OCI-LY1 (cell line): ENCODE measurements around the gene OXCT1.
A peak's percentile ranks its signal among the peaks of the same experiment; 100 is the strongest.

Experiments used
- H2AFZ ChIP-seq: fragments of 200-600 bp; sonication (generic), shearing (Covaris generic); 2 replicates; pipeline ENCODE4 v1.6.0; 2014; ENCODE audit warnings: antibody characterized with exemption, mild to moderate bottlenecking, low read length
- H3F3A ChIP-seq: fragments of 200-600 bp; sonication (generic), shearing (Covaris generic); 2 replicates; pipeline ENCODE4 v1.6.0; 2014; ENCODE audit warnings: mild to moderate bottlenecking, antibody characterized with exemption, low read length, moderate library complexity; ENCODE audit not compliant: insufficient read depth
- H3K27ac ChIP-seq: fragments of 200-600 bp; sonication (generic); 2 replicates; pipeline ENCODE4 v1.5.1; 2014; ENCODE audit warnings: low read length, mixed run types, mild to moderate bottlenecking, low read depth; ENCODE audit not compliant: poor library complexity, severe bottlenecking
- H3K27me3 ChIP-seq: fragments of 200-600 bp; sonication (generic); 2 replicates; pipeline ENCODE4 v1.6.0; 2014; ENCODE audit warnings: antibody characterized with exemption, mild to moderate bottlenecking, low read length, moderate library complexity; ENCODE audit not compliant: insufficient read depth
- H3K36me3 ChIP-seq: fragments of 200-600 bp; sonication (generic); 2 replicates; pipeline ENCODE4 v1.6.1; 2014; ENCODE audit warnings: mild to moderate bottlenecking, antibody characterized with exemption, low read length, moderate library complexity, mixed read lengths; ENCODE audit not compliant: insufficient read depth
- H3K4me1 ChIP-seq: fragments of 200-600 bp; sonication (generic); 2 replicates; pipeline ENCODE4 v1.5.1; 2014; ENCODE audit warnings: mild to moderate bottlenecking, low read length, moderate library complexity; ENCODE audit not compliant: insufficient read depth, severe bottlenecking
- H3K4me2 ChIP-seq: fragments of 200-600 bp; sonication (generic), shearing (Covaris generic); 2 replicates; pipeline ENCODE4 v1.6.1; 2014; ENCODE audit warnings: low read length
- H3K4me3 ChIP-seq: fragments of 200-600 bp; sonication (generic); 2 replicates; pipeline ENCODE4 v1.5.1; 2014; ENCODE audit warnings: low read length, low read depth, mild to moderate bottlenecking, mixed read lengths; ENCODE audit not compliant: poor library complexity, severe bottlenecking
- H3K79me2 ChIP-seq: fragments of 200-600 bp; shearing (Covaris generic); 2 replicates; pipeline ENCODE4 v1.6.1; 2016; ENCODE audit warnings: mixed run types, low read length, mixed read lengths; ENCODE audit not compliant: insufficient read depth
- H3K9ac ChIP-seq: fragments of 200-600 bp; sonication (generic), shearing (Covaris generic); 2 replicates; pipeline ENCODE4 v1.6.1; 2014; ENCODE audit warnings: mild to moderate bottlenecking, low read length, mixed read lengths
- H3K9me2 ChIP-seq: fragments of 200-600 bp; sonication (generic), shearing (Covaris generic); 2 replicates; pipeline ENCODE4 v1.6.1; 2014; ENCODE audit warnings: low read depth, mild to moderate bottlenecking, low read length, mixed read lengths
- H3K9me3 ChIP-seq: fragments of 200-600 bp; shearing (Covaris generic); 2 replicates; pipeline ENCODE4 v1.6.1; 2014; ENCODE audit warnings: low read length, mixed read lengths
- H4K20me1 ChIP-seq: fragments of 200-600 bp; sonication (generic), shearing (Covaris generic); 2 replicates; pipeline ENCODE4 v1.6.0; 2016; ENCODE audit warnings: mild to moderate bottlenecking, low read length; ENCODE audit not compliant: insufficient read depth
- EZH2 ChIP-seq: fragments of 200-600 bp; sonication (generic), shearing (Covaris generic); IDR thresholded peaks from 2 replicates; pipeline ENCODE4 v1.8.0; 2017; ENCODE audit warnings: borderline replicate concordance, mixed run types, mild to moderate bottlenecking, antibody characterized with exemption, low read length, moderate library complexity, mixed read lengths
- TF ChIP-seq, protein P1 (sequence below): fragments of 200-600 bp; sonication (generic), shearing (Covaris generic); IDR thresholded peaks from 2 replicates; pipeline ENCODE4 v1.5.1; 2017; ENCODE audit warnings: mild to moderate bottlenecking, antibody characterized with exemption, low read length, moderate library complexity, mixed read lengths

Gene OXCT1

DNA sequence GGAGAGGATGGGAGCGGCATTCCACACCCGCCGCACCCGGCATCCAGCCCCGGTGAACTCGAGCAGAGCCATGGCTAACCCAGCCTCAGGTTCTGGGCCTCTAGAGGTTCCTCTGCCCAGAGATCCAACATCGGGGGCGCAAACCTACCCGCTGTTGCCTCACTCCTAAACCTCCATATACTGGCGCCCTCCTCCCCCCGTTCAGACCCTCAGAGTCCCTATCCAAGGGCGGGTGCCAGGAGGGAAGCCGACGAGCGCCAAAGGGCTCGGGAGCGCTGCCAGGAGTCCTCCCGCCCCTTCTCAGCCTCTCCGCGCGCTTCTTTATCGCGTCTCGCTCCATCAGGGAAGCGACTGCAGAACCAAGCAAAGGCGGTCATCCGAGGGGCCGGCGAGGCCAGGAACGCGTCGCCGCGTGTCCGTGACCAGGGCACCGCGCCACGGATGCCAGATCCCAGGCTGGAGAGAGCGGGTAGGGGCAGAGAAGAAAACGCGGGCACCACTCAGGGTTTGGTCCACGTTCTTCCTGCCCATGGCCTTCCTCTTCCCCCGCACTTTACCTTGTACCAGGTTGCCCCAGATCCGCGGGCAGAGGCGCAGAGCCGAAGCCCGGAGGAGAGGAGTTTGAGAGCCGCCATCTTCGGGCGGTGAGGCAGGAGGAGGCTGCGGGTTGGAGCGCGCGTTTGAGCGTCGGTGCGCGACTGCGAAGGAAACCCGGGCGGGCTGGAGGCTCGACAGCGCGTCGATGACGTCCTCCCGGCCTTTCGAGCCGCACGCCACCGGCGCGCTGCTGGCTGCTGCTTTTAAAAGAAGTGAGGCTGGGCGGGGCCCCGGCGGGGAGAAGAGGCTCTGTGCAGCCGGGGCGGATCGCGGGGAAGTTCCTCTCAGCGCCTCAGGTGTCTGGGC lies at the start of gene OXCT1:
Gene OXCT1, minus strand, starts transcription at position 702 of the 903 bp plus-strand sequence. Its CDS starts 67 bp downstream, at position 635.
- Histone ChIP-seq H3K4me3 (peak within 1 kb of the TSS; percentile 89), H3K36me3 (no peaks in the 10 kb centered on the region), H3K9ac (peak within 1 kb of the TSS; percentile 94), H3K9me2 (no peaks in the 10 kb centered on the region), H3K4me2 (peak within 1 kb of the TSS; percentile 80), H3K4me1 (peaks cover 37% of the 10 kb centered on the region), H4K20me1 (no peaks in the 10 kb centered on the region), H3F3A (no peaks in the 10 kb centered on the region), H3K27me3 (no peaks in the 10 kb centered on the region), H3K79me2 (peaks cover 47% of the 10 kb centered on the region), H3K27ac (peak within 1 kb of the TSS; percentile 59), H3K9me3 (no peaks in the 10 kb centered on the region), H2AFZ (peak within 1 kb of the TSS; percentile 32)
- TF ChIP-seq, protein P1, sequence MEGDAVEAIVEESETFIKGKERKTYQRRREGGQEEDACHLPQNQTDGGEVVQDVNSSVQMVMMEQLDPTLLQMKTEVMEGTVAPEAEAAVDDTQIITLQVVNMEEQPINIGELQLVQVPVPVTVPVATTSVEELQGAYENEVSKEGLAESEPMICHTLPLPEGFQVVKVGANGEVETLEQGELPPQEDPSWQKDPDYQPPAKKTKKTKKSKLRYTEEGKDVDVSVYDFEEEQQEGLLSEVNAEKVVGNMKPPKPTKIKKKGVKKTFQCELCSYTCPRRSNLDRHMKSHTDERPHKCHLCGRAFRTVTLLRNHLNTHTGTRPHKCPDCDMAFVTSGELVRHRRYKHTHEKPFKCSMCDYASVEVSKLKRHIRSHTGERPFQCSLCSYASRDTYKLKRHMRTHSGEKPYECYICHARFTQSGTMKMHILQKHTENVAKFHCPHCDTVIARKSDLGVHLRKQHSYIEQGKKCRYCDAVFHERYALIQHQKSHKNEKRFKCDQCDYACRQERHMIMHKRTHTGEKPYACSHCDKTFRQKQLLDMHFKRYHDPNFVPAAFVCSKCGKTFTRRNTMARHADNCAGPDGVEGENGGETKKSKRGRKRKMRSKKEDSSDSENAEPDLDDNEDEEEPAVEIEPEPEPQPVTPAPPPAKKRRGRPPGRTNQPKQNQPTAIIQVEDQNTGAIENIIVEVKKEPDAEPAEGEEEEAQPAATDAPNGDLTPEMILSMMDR: no peak
- no peak for TF ChIP-seq EZH2

DNA sequence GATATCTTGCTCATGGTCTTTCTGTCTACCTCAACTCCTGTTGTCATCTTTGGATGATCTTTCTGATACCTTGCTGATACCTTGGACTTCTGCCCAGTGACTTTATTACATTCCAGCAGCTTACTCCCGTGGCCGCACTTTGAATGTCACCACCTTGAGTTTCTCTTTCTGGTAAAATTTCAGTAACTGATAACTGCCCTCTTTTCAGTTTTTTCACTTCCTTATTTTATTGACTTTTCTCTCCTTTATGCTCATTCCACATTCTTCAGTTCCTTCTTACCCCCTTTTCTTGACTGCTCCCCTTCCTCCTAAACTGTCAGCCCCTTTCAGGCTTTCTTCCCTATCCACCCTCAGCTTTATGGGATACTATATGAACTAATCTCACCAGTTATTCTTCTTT lies 47.9 kb upstream of the OXCT1 start:
- Histone ChIP-seq H3K9me3 (no peaks in the 10 kb centered on the region; the same call in 1 of the 2 replicates), H3K36me3 (peaks cover 83% of the 10 kb centered on the region), H3K4me1 (no peaks in the 10 kb centered on the region), H3K27ac (no peak overlapping the region), H3K4me2 (no peak overlapping the region), H4K20me1 (no peaks in the 10 kb centered on the region), H3K9me2 (no peaks in the 10 kb centered on the region), H3K27me3 (no peaks in the 10 kb centered on the region), H2AFZ (no peak overlapping the region), H3K9ac (no peak overlapping the region), H3K4me3 (no peak overlapping the region), H3K79me2 (no peaks in the 10 kb centered on the region), H3F3A (no peaks in the 10 kb centered on the region; the same call in 1 of the 2 replicates)
- TF ChIP-seq, protein P1: no peak
- no peak for TF ChIP-seq EZH2

DNA sequence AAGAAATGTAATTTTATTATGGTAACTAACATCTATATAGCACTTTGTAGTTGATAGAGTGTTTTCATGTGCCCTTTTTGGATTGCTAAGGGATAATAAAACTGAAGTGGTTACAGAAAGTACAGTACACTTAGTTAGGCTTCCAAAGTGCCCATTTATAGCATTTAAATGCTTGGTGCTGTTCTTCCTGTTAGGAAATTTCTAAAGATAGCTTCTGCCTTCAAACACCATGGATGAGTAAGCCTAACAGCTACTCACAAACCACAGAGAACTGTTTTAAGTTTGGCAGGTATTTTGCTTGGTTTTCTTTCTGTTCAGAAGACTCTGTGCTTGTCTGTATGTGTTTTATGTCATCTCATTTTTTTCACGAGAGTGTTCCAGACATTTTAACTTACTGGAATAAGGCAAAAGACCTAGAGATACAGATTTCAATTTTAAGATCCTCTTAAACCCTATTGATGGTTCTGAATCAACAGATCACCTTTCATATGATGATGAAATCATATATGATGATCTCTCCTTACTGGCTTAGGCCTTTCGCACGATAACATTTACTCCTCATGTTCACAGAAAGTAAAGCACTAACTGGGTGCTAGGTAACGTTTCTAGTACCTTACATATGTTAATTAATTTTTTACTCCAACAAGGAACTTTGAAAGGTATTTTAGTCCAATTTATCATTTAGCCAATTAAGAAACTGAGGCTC lies 38.3 kb upstream of the OXCT1 start:
- Histone ChIP-seq H3K9me3 (no peaks in the 10 kb centered on the region), H3K9ac (no peak overlapping the region), H3K27ac (no peak overlapping the region), H3K4me3 (no peak overlapping the region), H3K36me3 (peaks cover 59% of the 10 kb centered on the region), H4K20me1 (no peaks in the 10 kb centered on the region), H3K4me2 (no peak overlapping the region), H3K9me2 (no peaks in the 10 kb centered on the region), H3K4me1 (peaks cover 14% of the 10 kb centered on the region), H3K27me3 (no peaks in the 10 kb centered on the region), H3F3A (no peaks in the 10 kb centered on the region), H2AFZ (no peak overlapping the region), H3K79me2 (peaks cover 24% of the 10 kb centered on the region)
- TF ChIP-seq EZH2: no peak
- TF ChIP-seq, protein P1: no peak
